IPS DF 6.9 (cell line): ENCODE results near the gene SLC29A4.

Experiments
- DNase-seq: peaks from one replicate; pipeline ENCODE4 v3.0.0-alpha.2; 2013; ENCODE audit warnings: low read depth, low spot score
- H3K27ac ChIP-seq: one replicate; pipeline ENCODE4 v1.5.1; 2013; ENCODE audit warnings: low read length, control low read depth
- H3K27me3 ChIP-seq: 2 replicates; pipeline ENCODE4 v1.6.1; 2013; ENCODE audit warnings: mild to moderate bottlenecking, low read length; ENCODE audit not compliant: control insufficient read depth, insufficient read depth
- H3K36me3 ChIP-seq: 2 replicates; pipeline ENCODE4 v1.6.1; 2013; ENCODE audit warnings: low read length; ENCODE audit not compliant: control insufficient read depth, insufficient read depth
- H3K4me1 ChIP-seq: 2 replicates; pipeline ENCODE4 v1.6.1; 2013; ENCODE audit warnings: low read length; ENCODE audit not compliant: control insufficient read depth, insufficient read depth
- H3K4me3 ChIP-seq: 2 replicates; pipeline ENCODE4 v1.5.1; 2013; ENCODE audit warnings: mild to moderate bottlenecking, low read length
- H3K9me3 ChIP-seq: 2 replicates; pipeline ENCODE4 v1.6.1; 2013; ENCODE audit warnings: low read length, inconsistent platforms; ENCODE audit not compliant: control insufficient read depth, insufficient read depth
- WGBS: extraction: QIAGEN DNeasy Blood & Tissue Kit; methylation state at CpG from one replicate; pipeline ENCODE4 v1.1.7; 2013; ENCODE audit warnings: mixed read lengths, missing lambda C conversion rate; ENCODE audit not compliant: insufficient read length, insufficient coverage; 5-methylcytosine and 5-hydroxymethylcytosine counted together

Gene SLC29A4

GRCh38 chr7:5352440-5353010 lies 69.8 kb downstream of the SLC29A4 start:
- peaks cover 2% of the 10 kb centered on the region; the same call in 1 of the 2 replicates for H3K36me3 ChIP-seq
- H3K4me3 ChIP-seq: no peak overlapping the region
- WGBS: no CpG with 5 or more reads among the region's 19 CpGs
- no peak for DNase-seq
- no peak overlapping the region for H3K27ac ChIP-seq
- H3K4me1 ChIP-seq: peaks cover 4% of the 10 kb centered on the region; the same call in 1 of the 2 replicates
- H3K27me3 ChIP-seq: peaks cover 21% of the 10 kb centered on the region
- no peaks in the 10 kb centered on the region for H3K9me3 ChIP-seq

DNA sequence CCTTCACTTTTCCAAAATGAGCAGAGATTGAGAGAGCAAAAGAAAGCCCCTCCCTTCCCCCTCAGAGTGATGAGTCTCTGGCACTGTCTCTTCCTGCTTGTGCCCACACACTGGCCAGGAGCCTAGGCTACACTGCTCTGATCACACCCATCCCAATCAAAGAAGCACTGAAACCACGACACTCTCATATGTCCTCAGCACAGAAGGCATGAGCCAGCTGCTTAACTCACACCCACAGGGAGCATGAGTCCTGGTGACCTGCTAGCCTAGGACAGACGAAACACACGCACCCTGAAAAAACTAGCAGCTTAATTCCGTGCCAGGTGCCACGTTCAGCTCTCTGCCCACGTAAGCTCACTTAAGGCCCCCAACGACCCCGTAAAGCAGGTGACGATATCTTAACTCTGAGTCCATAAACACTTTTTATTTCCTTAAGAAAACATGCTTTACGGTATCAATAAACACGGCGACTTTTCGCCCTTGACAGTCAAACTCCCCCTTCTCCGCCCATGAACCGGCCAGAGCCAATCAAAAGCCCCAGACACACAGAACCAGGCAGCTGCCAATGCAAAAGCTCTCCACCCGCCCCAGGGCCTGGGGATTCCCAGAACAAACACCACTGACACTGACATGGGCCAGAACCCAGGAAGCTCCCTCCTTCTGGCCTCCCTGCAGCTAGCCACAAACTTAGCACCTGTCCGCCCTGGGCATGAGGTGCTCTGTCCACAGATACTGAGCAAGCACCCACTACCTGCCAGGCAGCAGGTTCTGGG lies 71.9 kb downstream of the SLC29A4 start:
- peaks cover 2% of the 10 kb centered on the region; the same call in 1 of the 2 replicates for H3K36me3 ChIP-seq
- 0 out of 2 replicates have a peak, but pooled peaks cover 4% of the 10 kb centered on the region for H3K4me1 ChIP-seq
- H3K27me3 ChIP-seq: peaks cover 18% of the 10 kb centered on the region
- WGBS: no CpG with 5 or more reads among the region's 17 CpGs
- no peak overlapping the region for H3K27ac ChIP-seq
- no peaks in the 10 kb centered on the region for H3K9me3 ChIP-seq
- H3K4me3 ChIP-seq: no peak overlapping the region
- DNase-seq: no peak
